ENCODE data around the gene TXLNA.

DNA sequence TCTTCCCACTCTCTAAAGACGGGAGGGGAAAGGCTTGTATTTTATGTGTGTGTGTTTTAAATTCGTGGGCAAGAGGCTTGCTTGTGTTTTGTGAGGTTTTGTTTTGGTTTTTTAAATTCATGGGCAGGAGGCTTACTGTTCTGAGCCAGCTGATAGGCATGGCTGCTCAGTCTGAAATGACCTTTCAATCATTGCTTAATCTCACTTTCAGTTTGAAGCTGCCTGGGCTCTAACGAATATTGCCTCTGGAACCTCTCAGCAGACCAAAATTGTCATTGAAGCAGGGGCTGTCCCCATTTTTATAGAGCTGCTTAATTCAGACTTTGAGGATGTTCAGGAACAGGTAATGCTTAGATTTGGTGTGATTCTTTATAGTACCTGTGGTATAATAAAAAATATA, 20.3 kb upstream of the TXLNA start:
- TF ChIP-seq, protein P1, sequence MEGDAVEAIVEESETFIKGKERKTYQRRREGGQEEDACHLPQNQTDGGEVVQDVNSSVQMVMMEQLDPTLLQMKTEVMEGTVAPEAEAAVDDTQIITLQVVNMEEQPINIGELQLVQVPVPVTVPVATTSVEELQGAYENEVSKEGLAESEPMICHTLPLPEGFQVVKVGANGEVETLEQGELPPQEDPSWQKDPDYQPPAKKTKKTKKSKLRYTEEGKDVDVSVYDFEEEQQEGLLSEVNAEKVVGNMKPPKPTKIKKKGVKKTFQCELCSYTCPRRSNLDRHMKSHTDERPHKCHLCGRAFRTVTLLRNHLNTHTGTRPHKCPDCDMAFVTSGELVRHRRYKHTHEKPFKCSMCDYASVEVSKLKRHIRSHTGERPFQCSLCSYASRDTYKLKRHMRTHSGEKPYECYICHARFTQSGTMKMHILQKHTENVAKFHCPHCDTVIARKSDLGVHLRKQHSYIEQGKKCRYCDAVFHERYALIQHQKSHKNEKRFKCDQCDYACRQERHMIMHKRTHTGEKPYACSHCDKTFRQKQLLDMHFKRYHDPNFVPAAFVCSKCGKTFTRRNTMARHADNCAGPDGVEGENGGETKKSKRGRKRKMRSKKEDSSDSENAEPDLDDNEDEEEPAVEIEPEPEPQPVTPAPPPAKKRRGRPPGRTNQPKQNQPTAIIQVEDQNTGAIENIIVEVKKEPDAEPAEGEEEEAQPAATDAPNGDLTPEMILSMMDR (IDR thresholded peaks at IDR 0.05): no peak
- TF ChIP-seq POLR2A (IDR thresholded peaks at IDR 0.05): no peak
- no peak for TF ChIP-seq EP300 (IDR thresholded peaks at IDR 0.05)
